NCI-H2107 treated with DMSO at 0.1 percent for 48 hours (cell line): Measurements from ENCODE around the gene ZNF548.
A peak's percentile ranks its signal among the peaks of the same experiment; 100 is the strongest.
"Not testable (repeated sequence)": the region's sequence is repeated elsewhere in the genome, so short reads cannot be mapped to it uniquely, and the experiment has no call there.

Experiments
- DNase-seq: peaks from one replicate; lab custom pipeline; 2025; ENCODE audit not compliant: unreplicated experiment; lab: John Stamatoyannopoulos, UW

Gene ZNF548

GRCh38 chr19:57389730-57390598 is at the start of gene ZNF548:
Gene ZNF548 (plus strand): TSS chr19:57389854. CDS start chr19:57390100, 246 bp downstream.
- peak; percentile 90 for DNase-seq

DNA sequence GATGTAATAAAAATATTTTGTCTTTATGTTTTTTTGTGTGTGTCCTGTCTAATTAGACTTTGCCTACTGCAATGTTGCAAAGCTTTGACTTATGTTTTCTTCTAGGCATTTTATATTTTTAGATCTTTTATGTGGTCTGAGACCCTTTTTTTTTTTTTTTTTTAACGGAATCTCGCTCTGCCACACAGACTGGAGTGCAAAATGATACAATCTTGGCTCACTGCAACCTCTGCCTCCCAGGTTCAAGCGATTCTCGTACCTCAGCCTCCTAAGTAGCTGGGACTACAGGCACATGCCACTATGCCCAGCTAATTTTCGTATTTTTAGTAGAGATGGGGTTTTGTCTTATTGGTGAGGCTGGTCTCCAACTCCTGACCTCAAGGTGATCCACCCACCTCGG is 47.1 kb upstream of the ZNF548 start:
- no peak for DNase-seq

DNA sequence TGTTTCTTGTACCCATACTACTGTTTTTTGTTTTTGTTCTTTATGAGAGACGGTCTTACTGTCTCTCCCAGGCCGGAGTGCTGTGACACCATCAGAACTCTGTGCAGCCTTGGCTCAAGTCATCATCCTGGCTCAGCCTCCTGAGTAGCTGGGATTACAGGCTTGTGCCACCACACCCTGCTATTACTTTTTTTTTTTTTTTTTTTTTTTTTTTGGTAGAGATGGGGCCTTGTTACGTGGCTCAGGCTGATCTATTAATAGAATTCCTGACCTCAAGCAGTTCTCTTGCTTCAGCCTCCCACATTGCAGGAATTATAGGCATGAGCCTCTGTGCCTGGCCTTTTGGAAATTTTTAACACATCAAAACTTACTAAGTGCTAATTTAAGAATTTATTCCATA is 41.5 kb upstream of the ZNF548 start:
- DNase-seq, result no peak

DNA sequence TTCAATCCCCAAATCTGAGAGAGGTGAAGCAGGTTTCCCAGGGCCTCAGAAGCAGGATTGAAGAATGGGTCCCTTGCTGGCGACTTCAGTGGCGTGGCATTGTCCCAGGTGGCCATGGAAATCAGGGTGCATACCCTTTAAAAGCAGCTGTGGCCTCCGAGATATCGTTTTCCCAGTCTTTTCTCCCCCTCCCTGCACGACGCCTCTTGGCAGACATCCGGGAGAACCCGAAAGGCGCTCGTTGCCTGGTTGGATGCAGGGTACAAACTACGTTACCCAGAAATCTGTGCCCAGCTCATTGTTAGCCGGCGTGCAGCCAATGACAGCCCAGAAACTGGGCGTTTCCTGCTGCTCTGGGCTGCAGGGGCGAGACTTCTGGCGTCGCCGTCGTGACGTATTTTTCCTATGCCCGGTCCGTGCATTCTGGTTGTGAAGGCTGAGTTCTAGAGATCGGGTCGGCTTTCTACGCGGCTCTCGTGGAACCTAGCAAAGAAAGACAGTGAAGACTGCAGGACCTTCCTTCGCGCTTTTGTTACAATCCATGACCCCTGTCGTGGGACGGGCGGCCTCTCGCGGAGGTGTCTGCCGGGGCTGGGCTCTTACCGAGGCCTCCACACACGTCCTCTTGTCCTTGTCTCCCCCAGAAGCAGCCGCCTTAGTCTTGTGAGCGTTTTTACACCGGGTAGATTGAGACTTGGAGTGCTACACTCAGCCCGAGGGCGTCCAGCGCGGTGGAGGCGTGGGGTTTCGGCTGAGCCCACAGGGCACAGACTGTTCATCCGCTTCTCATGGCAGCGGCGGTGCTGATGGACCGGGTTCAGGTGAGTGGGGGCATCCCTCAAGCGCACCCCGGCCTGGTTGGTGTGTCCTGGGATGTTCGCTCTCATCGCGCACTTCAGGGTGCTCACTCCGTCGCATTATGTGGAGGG is 38.5 kb upstream of the ZNF548 start, which contains the start of gene ZNF304:
Gene ZNF304, plus strand, starts transcription at position 395 of the 929 bp plus-strand sequence. Its CDS starts 394 bp downstream, at position 789.
- peak; percentile 91 for DNase-seq

DNA sequence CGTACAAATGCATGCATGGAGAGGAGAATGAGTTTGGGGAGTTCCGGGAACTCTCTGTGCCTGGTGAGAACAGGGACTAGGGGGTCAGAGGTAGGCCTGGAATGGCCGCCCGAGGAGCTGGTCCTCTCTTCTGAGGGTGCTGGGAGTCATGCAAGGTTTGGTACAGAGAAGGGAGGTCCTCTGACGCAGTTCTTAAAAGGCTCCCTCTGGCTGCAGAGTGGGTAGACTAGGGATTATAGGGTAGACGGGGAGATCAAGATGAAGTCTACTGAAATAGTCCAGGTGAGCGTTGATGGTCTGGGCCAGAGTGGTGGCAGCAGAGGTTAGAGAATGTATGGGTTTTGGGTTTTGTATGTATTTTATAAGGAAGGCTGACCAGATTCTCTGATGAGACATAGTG is 37.8 kb upstream of the ZNF548 start:
- no peak for DNase-seq

GRCh38 chr19:57355916-57356315 is 33.7 kb upstream of the ZNF548 start:
- DNase-seq, result no peak

DNA sequence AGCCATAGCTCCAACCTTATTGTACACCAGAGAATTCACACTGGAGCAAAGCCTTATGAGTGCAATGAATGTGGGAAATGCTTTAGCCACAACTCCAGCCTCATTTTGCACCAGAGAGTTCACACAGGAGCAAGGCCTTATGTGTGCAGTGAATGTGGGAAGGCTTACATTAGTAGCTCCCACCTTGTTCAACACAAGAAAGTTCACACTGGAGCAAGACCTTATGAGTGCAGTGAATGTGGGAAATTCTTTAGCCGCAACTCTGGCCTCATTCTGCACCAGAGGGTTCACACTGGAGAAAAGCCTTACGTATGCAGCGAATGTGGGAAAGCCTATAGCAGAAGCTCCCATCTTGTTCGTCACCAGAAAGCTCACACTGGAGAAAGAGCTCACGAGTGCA is 32.2 kb upstream of the ZNF548 start:
- DNase-seq, result no peak

- no peak for DNase-seq
Measured at GRCh38 chr19:57359300-57359699, 30.4 kb upstream of the ZNF548 start.

- DNase-seq, result no peak
Measured at GRCh38 chr19:57362419-57362818, 27.2 kb upstream of the ZNF548 start.

- peak; percentile 89 for DNase-seq
Measured at GRCh38 chr19:57362997-57363687, 26.5 kb upstream of the ZNF548 start, which contains the start of the genes TRAPPC2B and ZNF547. Gene TRAPPC2B (plus strand): TSS chr19:57363551. CDS start chr19:57364834, 1,283 bp downstream. Gene ZNF547 (plus strand): TSS chr19:57363551. CDS start chr19:57368556, 5,005 bp downstream.

DNA sequence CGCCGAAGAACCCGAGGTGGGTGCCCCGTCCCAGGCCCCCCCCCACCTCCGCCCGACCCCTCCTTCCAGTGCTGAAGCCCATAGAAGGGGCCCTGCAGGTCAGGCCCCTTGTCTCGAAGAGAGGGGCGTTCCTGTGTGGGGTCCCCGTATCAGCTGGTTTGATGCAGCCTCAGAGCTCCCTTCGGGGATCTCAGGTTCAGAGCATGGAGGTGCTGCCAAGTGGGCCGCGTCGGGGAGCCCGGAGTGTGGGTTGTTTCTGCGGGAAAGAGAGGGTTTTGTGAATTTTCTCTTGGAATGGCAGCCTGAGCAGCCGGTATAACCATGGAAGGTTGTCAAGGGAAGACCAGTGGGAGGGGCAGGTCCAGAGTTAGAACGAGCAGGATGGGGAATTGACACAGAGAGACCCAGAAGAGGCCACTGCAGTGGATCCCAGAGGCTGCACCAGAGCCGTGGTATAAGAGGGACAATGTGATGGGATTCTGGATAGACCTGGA is 25.9 kb upstream of the ZNF548 start:
- no peak for DNase-seq

GRCh38 chr19:57366776-57367175 is 22.9 kb upstream of the ZNF548 start:
- no peak for DNase-seq

GRCh38 chr19:57374179-57374578 is 15.5 kb upstream of the ZNF548 start:
- DNase-seq, result no peak

DNA sequence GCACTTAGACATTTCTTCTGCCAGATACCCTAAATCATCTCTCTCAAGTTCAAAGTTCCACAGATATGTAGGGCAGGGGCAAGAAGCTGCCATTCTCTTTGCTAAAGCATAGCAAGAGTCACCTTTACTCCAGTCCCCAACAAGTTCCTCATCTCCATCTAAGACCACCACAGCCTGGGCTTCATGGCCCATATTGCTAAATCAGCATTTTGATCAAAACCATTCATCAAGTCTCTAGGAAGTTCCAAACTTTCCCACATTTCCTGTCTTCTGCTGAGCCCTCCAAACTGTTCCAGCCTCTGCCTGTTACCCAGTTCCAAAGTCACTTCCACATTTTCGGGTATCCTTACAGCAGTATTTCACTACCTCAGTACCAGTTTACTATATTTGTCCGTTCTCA is 15.0 kb upstream of the ZNF548 start:
- DNase-seq, result not testable (repeated sequence)

DNA sequence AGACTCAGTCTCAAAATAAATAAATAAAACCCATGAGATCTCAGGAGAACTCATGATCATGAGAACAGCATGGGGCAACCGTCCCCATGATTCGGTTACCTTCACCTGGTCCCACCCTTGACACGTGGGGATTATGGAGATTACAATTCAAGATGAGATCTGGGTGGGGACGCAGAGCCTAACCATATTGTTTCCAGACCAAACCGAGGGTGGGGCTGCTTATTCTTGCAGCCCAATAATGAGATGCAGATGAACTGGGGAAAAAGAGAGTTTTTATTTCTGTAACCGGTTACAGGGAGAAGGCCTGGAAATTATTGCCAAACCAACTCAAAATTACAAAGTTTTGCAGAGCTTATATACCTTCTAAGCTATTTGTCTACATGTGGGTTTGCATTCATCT is 13.5 kb upstream of the ZNF548 start:
- no peak for DNase-seq

- DNase-seq, result no peak
Measured at GRCh38 chr19:57377498-57378146, 12.0 kb upstream of the ZNF548 start.

DNA sequence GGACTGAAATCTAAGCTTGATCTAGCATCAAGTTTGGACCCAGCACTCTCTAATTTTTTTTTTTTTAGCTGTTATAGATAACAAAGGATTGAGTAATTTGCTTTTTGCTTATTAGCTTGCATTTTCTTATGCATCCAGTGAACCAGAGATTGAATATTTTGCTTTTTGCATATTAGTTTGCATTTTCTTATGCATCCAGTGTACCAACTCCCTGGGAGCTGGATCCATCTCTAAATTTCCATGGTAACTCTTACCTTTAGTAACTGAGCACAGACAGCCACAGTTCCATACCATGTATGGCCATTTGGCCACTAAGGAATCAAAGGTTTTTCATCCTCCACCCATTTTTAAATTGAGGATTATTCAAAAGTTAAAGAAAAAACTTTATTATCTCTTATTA is 8.7 kb upstream of the ZNF548 start:
- DNase-seq, result no peak

DNA sequence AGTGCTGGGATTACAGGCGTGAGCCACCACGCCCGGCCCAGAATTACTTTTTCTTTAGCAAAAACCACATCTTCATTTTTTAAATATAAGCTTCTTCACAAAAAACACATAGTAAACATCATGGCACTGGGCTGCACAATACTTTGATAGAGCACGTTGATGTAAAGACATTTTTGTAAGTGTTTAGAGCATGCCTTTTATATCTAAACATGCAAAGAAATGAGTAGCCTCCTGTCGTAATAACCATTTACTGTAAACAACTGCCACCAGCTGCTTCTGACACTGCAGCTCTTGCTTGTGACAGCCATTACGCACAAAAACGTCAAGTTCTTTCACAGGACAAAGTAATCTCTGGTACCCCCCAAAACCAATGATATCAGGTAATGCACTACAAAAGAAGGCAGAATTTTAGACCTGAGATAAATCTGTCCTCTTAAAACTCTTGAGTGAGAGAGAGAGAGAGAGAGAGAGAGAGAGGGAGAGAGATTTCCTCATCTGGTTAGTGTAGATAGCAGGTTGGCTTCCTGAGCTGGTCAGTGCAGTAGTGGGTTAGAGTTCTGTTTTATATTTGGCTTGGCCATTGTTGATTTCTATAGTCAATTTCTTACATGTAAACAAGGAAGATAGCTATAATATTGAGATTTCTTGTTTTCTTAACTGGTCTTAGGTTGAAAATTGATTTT is 6.7 kb upstream of the ZNF548 start:
- DNase-seq, result no peak

GRCh38 chr19:57389194-57389729 is 392 bp upstream of the ZNF548 start:
- no peak for DNase-seq
